ENCODE measurements around the gene RASEF.

Gene RASEF

DNA sequence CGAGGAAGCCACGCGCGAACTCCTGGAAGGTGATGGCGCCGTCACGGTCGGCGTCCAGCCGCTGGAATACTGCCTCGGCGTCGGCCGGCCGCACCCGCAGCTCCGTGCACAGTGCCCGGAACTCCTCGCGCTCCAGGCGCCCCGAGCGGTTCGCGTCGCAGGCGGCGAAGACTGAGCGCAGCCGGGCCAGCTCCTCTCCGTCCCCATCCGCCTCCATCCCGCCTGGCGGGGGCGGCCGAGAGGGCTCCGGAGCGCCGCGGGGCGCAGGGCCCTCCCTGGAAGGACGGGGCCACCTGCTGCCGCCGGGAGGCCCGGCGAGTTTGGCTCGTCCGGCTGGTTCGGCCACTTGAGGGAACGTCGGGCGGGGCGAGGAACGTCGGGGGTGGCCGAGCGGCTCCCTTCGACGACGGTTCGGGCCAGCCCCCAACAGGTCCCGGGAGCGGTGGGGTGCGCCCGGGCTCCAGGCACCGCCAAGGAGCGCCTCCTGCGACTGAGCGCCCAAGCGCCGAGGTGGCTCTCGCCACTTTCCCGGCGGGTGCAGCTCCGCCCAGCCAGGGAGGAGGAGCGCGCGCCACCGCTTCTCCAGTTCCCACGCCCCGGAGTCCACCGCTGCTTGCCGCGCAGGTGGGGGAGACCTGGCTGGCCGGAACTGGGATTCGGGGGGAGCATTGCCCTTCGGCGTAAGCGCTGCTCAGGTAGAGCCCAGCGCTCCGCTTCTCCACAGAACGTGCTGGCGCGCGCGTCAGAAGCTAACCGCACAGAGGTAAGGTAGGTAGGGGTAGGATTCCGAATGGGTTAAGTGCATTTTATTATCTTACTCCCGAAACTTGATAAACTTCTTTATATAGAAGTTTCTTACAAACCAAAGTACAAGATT is at the start of gene RASEF:
TSS of gene RASEF (minus strand) at position 492 of the 877 bp plus-strand sequence. CDS start at position 217, 275 bp downstream.
- H3K9me3 ChIP-seq (ENCODE audit: low read length) = no peaks in the 10 kb centered on the region
- H3K9ac ChIP-seq (ENCODE audit: low read length) = no peak within 1 kb of the TSS
- no peaks in the 10 kb centered on the region for H3K27me3 ChIP-seq (ENCODE audit: insufficient read depth, low read length)
- no peaks in the 10 kb centered on the region for H4K20me1 ChIP-seq (ENCODE audit: insufficient read depth, low read length)
- H3K4me2 ChIP-seq (ENCODE audit: low read length) = no peak within 1 kb of the TSS
- no peak within 1 kb of the TSS for H2AFZ ChIP-seq (ENCODE audit: low read length)
- H3K9me2 ChIP-seq (ENCODE audit: low read depth, low read length) = no peaks in the 10 kb centered on the region
- H3K4me1 ChIP-seq (ENCODE audit: insufficient read depth, low read length, severe bottlenecking) = no peaks in the 10 kb centered on the region
- no peaks in the 10 kb centered on the region for H3K79me2 ChIP-seq (ENCODE audit: insufficient read depth, low read length)
- TF ChIP-seq EZH2 (IDR thresholded peaks at IDR 0.05; ENCODE audit: borderline replicate concordance, low read length) = no peak
- TF ChIP-seq, protein P1, sequence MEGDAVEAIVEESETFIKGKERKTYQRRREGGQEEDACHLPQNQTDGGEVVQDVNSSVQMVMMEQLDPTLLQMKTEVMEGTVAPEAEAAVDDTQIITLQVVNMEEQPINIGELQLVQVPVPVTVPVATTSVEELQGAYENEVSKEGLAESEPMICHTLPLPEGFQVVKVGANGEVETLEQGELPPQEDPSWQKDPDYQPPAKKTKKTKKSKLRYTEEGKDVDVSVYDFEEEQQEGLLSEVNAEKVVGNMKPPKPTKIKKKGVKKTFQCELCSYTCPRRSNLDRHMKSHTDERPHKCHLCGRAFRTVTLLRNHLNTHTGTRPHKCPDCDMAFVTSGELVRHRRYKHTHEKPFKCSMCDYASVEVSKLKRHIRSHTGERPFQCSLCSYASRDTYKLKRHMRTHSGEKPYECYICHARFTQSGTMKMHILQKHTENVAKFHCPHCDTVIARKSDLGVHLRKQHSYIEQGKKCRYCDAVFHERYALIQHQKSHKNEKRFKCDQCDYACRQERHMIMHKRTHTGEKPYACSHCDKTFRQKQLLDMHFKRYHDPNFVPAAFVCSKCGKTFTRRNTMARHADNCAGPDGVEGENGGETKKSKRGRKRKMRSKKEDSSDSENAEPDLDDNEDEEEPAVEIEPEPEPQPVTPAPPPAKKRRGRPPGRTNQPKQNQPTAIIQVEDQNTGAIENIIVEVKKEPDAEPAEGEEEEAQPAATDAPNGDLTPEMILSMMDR (IDR thresholded peaks at IDR 0.05; ENCODE audit: low read length) = no peak
- H3K27ac ChIP-seq (ENCODE audit: low read depth, low read length, poor library complexity, severe bottlenecking) = no peak within 1 kb of the TSS
- no peaks in the 10 kb centered on the region for H3K36me3 ChIP-seq (ENCODE audit: insufficient read depth, low read length)
- H3K4me3 ChIP-seq (ENCODE audit: low read depth, low read length, poor library complexity, severe bottlenecking) = no peak within 1 kb of the TSS
- H3F3A ChIP-seq (ENCODE audit: insufficient read depth, low read length) = no peaks in the 10 kb centered on the region

DNA sequence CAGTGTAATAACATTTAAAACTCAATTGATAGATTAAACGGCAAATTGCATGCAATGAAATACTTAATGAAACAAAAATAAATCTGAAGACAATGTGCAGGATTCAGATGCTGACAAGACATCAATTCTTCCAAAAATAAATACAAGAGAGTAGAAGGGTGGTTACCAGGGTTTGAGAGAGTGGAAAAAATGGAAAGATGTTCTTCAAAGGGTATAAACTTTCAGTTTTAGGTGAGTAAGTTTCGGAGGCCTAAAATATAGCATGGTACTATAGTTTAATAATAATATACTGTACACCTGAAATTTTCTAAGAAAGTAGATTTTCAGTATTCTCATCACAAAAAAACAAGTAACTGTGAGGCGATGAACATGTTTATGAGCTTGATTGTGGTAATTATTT is 48.2 kb upstream of the RASEF start:
- Histone ChIP-seq H3K9ac (ENCODE audit: low read length) (no peak overlapping the region), H3K4me1 (ENCODE audit: insufficient read depth, low read length, severe bottlenecking) (no peaks in the 10 kb centered on the region), H3K27me3 (ENCODE audit: insufficient read depth, low read length) (no peaks in the 10 kb centered on the region), H3F3A (ENCODE audit: insufficient read depth, low read length) (no peaks in the 10 kb centered on the region), H3K79me2 (ENCODE audit: insufficient read depth, low read length) (no peaks in the 10 kb centered on the region), H3K4me3 (ENCODE audit: low read depth, low read length, poor library complexity, severe bottlenecking) (no peak overlapping the region), H3K9me2 (ENCODE audit: low read depth, low read length) (no peaks in the 10 kb centered on the region), H3K9me3 (ENCODE audit: low read length) (no peaks in the 10 kb centered on the region), H4K20me1 (ENCODE audit: insufficient read depth, low read length) (no peaks in the 10 kb centered on the region), H2AFZ (ENCODE audit: low read length) (no peak overlapping the region), H3K27ac (ENCODE audit: low read depth, low read length, poor library complexity, severe bottlenecking) (no peak overlapping the region), H3K36me3 (ENCODE audit: insufficient read depth, low read length) (no peaks in the 10 kb centered on the region), H3K4me2 (ENCODE audit: low read length) (no peak overlapping the region)
- TF ChIP-seq, protein P1 (IDR thresholded peaks at IDR 0.05; ENCODE audit: low read length) = no peak
- TF ChIP-seq EZH2 (IDR thresholded peaks at IDR 0.05; ENCODE audit: borderline replicate concordance, low read length) = no peak

DNA sequence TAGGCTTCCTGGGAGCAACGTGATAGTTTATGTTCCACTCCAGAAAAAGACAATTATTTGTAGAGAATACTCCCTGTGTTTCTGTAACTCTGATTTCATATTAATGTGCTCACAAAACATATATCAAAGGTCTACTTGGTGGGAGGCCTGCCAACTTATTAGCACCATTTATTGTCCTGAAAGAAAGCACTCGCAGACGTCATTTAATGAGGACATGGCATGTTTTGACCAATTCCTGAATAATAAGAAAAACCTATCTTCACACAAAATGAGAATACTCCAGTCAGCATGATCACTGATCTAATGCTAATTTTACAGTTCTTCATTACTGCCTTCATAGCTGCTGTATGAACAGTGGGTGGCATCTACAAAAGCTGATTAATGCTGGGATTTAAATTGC is 46.4 kb upstream of the RASEF start:
- H3K9ac ChIP-seq (ENCODE audit: low read length) = no peak overlapping the region
- no peaks in the 10 kb centered on the region for H3K9me2 ChIP-seq (ENCODE audit: low read depth, low read length)
- H3K79me2 ChIP-seq (ENCODE audit: insufficient read depth, low read length) = no peaks in the 10 kb centered on the region
- no peaks in the 10 kb centered on the region for H3K9me3 ChIP-seq (ENCODE audit: low read length)
- no peak overlapping the region for H3K27ac ChIP-seq (ENCODE audit: low read depth, low read length, poor library complexity, severe bottlenecking)
- H3K36me3 ChIP-seq (ENCODE audit: insufficient read depth, low read length) = no peaks in the 10 kb centered on the region
- H3K4me1 ChIP-seq (ENCODE audit: insufficient read depth, low read length, severe bottlenecking) = no peaks in the 10 kb centered on the region
- H3K27me3 ChIP-seq (ENCODE audit: insufficient read depth, low read length) = no peaks in the 10 kb centered on the region
- H4K20me1 ChIP-seq (ENCODE audit: insufficient read depth, low read length) = no peaks in the 10 kb centered on the region
- no peak for TF ChIP-seq EZH2 (IDR thresholded peaks at IDR 0.05; ENCODE audit: borderline replicate concordance, low read length)
- TF ChIP-seq, protein P1 (IDR thresholded peaks at IDR 0.05; ENCODE audit: low read length) = no peak
- H2AFZ ChIP-seq (ENCODE audit: low read length) = no peak overlapping the region
- H3K4me2 ChIP-seq (ENCODE audit: low read length) = no peak overlapping the region
- no peak overlapping the region for H3K4me3 ChIP-seq (ENCODE audit: low read depth, low read length, poor library complexity, severe bottlenecking)
- no peaks in the 10 kb centered on the region for H3F3A ChIP-seq (ENCODE audit: insufficient read depth, low read length)

All from OCI-LY1 (cell line).